GM20000 (cell line): Measurements from ENCODE around the gene RAB40A.

Experiments
- DNase-seq: peaks from one replicate; pipeline ENCODE4 v3.0.0; 2012; ENCODE audit warnings: low spot score
- TF ChIP-seq, protein P1 (sequence below): IDR thresholded peaks from 2 replicates; pipeline ENCODE4 v1.5.1; 2012; ENCODE audit warnings: mild to moderate bottlenecking, control low read depth; ENCODE audit errors: extremely low read depth, missing control alignments

The RAB40A gene

DNA sequence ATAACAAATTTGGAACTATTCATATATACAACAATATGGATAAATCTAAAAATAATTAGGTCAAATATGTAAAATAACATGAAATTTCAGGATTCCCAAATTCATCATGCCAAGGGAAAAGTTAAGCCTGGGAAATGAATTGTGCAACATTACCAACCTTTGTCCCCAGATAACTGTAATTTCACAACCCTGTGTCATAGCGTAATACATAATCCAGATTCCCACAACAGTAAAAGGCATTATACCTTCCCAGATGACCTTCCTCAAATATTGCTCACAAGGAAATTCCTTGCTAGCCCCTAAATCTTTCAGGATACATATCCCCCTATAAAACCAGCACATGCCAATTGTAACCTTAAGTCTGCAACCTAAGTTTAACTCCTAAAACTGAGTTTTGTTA is 32.9 kb upstream of the RAB40A start:
- no peak for DNase-seq

DNA sequence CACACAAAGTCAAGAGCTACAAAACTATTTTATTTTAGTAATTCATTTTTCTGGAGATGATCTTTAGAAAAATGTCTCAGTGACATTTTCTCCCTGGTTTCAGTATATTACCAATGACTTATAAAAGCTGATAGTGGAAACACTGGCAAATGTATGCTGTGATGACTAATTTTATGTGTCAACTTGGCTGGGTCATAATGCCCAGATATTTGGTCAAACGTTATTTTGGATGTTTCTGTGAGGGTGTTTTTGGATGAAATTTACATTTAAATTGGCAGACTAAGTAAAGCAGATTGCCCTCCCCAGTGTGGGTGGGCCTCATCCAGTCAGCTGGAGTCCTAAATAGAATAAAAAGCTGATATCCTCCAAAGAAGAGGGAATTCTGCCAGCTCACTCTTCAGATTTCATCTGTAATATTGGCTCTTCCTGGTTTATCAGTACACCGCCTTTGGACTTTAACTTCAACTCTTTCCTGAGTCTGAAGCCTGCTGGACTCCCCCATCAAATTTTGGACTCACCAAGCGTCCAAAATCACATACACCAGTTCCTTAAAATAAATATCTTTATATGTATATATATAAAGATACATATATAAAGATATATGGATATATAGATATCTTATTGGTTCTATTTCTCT is 31.2 kb upstream of the RAB40A start:
- no peak for DNase-seq
- TF ChIP-seq, protein P1, sequence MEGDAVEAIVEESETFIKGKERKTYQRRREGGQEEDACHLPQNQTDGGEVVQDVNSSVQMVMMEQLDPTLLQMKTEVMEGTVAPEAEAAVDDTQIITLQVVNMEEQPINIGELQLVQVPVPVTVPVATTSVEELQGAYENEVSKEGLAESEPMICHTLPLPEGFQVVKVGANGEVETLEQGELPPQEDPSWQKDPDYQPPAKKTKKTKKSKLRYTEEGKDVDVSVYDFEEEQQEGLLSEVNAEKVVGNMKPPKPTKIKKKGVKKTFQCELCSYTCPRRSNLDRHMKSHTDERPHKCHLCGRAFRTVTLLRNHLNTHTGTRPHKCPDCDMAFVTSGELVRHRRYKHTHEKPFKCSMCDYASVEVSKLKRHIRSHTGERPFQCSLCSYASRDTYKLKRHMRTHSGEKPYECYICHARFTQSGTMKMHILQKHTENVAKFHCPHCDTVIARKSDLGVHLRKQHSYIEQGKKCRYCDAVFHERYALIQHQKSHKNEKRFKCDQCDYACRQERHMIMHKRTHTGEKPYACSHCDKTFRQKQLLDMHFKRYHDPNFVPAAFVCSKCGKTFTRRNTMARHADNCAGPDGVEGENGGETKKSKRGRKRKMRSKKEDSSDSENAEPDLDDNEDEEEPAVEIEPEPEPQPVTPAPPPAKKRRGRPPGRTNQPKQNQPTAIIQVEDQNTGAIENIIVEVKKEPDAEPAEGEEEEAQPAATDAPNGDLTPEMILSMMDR: no peak

More for the DNA sequence above, 32.9 kb upstream of the RAB40A start:
- TF ChIP-seq, protein P1: no peak

DNA sequence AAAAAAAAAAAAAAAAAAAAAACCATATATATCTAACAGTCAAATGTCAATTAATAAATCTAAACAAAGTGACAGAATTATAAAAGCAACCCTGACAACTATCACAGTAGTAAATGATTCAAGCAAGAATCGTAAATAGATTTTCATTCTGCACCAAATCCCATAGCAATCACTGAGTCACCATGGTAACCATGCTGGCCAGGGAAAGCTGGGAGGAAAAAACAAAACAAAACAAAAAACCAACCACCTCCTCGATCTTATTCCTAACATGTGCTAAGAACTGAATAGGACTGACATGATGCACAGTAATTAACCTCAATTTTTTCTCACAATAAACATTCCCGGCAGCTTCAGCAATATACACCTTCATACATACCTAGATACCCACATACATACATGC is 30.6 kb upstream of the RAB40A start:
- TF ChIP-seq, protein P1: no peak
- DNase-seq: no peak

DNA sequence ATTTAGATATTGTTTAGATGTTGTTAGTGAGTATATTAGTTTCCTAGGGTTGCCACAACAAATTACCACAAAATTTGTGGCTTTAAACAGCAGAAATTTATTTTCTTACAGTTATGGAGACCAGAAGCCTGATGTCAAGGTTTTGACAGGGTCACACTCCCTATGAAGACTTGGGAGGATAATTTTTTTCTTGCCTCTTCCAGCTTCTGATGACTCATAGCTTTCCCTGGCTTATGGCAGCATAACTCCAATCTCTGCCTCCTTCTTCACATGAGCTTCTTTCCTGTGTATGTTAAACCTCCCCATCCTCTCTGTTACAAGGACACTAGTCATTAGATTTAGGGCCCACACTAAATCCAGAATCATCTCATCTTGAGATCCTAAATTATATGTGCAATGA is 20.9 kb upstream of the RAB40A start:
- no peak for DNase-seq
- TF ChIP-seq, protein P1: no peak

DNA sequence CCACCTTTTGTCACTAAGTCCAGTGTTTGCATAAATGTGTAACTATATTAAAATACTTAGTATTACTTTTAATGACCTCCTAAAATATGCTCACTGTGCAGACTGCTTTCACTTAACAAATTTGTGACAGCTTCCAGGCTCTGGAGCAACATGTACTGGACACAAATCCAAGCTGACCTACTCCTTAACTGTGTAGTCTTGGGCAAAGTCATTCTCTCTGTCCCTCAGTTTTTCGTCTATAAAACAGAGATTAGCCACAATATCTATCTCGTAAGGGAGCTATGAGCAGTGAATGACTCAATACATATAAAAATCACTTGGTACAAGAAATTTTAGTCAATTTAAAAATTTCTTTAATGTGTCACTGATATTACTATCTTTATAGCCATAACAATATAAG is 20.4 kb upstream of the RAB40A start:
- DNase-seq: no peak
- TF ChIP-seq, protein P1: no peak

DNA sequence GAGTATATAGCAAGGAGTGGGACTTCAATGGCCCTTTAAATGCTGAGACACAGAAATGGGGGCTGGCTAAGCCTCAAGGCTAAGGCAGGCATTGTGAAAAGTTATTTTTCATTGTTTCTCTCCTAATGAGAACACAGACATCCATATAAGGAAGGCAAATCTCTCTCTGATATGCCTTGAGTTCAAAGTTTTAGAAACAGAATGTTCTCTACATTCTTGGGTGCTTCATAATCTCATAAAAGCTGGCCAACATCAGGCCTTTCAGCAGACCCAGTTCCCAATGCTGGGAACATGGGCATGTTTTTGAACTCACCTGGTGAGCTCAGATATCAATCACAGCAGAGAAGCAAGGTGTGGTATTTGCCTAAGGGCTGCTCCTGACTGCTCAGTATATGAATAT is 19.4 kb upstream of the RAB40A start:
- TF ChIP-seq, protein P1: no peak
- DNase-seq: no peak

DNA sequence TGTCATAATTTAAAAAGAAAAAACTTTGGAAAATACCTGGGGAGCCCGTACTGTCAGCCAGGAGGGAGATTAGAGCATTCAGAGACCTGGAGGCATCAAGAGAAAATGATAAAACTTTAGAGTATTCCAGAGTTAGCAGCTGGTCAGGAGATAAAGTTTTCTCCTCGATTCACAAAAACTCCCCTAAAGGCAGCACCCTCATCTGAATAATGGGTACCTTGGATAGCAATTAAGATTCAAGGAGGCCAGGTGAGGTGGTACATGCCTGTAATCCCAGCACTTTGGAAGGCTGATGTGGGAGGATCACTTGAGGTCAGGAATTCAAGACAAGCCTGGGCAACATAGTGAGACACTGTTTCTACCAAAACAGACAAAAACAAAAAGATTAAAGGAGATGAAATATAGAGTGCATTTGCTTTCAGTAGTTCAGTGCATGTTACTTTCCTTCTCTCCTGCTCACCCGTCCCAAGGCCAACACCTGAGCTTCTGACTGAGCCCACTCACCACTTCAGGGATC is 18.6 kb upstream of the RAB40A start:
- DNase-seq: no peak

More for the DNA sequence above, 18.6 kb upstream of the RAB40A start:
- TF ChIP-seq, protein P1: no peak
